ENCODE measurements around the gene EFNA1.
A peak's percentile ranks its signal among the peaks of the same experiment; 100 is the strongest.

EFNA1 gene

DNA sequence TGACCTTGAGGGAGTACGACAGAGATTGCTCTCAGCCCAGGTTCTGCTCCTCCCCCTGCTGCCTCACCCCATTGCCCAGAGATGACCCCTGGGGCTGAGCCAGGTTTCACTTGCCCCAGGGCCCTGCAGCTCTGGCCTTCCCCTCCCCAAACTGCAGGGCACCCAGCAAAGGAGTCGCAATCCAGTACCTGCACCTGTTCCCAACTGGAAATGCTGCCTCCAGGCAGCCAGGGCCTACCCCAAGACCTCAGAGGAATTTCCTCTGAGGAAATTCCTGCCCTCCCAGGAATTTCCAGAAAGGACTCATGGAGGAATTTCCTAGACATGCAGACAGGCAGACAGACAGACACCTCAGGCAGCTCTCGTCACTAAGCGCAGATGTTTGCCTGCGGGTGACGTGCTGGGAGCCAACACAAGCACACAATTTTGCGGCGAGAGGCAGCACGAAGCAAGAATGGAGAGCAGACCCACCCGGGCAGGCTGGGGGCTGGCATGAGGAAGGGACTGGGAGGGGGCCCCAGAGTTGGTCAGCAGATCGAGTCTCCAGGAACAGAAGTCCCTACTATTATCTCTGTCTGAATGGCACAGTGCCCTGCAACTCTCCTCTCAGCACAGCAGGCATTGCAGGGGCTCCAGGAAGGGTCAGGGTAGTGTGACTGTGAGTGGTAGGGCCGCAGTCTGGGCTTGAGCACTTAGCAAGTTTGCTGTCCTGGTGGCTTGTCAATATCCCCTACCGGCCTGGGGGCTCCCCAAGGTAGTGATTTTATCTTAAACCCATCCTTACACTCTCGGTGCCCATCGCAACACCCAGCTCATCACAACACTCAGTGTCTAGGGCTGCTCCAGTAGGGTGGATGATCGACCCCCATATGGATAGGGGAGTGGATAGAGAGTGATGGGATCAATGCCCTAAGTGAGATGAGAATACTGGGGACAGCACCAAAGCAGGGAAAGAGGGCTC is 2.9 kb upstream of the EFNA1 start:
- no peak for DNase-seq (ENCODE audit: low spot score)

DNA sequence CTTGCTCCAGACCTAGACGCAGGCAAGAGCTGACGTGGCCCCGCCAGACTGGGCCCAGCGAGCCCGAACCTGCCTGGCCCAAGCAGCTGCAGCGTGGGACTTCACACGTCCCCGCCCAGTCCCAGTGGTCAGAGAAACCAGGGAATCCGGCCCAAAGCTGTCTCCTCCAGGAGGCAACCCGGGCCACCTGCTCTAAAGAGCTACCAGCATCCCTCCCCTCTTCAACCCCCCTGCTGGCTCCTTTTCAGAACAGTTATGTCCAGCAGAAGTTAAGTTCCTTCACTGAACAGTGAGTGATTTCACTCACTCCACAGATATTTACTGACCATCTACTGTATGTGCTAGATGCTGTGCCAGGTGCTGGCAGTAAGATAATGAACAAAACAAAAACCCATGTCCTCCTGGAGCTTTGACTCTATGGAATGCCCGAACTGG is 2.1 kb upstream of the EFNA1 start:
- DNase-seq (ENCODE audit: low spot score): no peak

- peak; percentile 43 for DNase-seq (ENCODE audit: low spot score)
Measured at GRCh38 chr1:155125946-155126555, 1.6 kb upstream of the EFNA1 start.

DNA sequence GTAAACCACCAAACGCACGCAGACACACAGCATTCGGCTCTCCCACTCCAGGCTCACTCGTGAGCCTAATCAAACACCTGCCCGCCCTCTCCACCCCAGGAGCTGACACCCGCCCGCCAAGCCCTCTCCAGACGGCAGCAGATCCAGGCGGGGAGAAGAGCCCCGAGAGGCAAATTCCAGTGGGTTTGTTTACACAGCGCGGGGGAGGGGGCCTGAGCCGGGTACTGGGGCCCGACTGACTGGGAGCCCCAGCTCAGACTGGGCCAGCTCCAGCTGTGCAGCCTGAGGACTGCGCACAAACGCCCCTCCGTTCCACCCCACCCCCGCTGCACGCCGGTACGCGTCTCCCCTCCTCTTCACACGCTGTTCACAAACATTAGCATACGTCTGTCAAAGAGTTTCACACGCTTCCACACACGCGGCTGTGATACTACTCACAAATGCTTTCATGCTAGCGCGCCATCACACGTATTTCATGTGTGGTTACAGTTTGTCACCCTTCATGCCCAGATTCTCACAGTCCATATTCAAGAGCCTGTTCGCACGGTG is 1.0 kb upstream of the EFNA1 start:
- no peak for DNase-seq (ENCODE audit: low spot score)

DNA sequence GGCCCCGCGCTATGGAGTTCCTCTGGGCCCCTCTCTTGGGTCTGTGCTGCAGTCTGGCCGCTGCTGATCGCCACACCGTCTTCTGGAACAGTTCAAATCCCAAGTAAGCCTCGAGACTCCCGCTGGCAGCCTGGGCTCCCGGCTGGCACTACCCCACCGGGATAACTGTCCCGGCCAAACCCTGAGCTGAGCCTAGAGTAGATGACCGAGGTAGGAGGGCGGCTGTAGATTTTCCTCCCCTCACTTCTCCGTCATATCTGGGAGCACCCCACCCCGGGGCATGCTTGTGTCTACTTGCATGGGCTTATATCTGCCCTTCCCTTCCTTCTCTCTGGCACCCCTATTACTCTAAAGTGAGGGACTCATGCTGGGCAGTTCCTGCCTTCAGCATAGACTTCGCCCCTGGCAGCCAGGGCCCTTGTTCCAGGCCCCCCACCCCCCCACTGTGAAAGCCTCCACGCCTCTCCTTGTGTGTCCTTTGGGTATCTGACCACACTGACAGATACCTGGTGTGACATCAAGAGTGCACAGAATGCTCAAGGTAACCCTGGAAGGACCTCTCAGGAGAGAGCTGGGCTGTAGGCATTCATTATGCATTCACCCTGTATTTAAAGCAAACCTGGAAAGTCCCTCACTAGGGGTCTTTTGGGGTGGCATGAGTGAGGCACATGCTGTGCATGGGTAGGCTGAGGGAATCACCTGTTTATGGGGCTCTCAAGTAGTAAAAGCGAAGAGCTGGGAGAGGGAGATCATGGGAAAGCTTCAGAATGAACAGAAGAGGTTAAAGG is 485 bp downstream of the EFNA1 start:
- DNase-seq (ENCODE audit: low spot score): no peak

DNA sequence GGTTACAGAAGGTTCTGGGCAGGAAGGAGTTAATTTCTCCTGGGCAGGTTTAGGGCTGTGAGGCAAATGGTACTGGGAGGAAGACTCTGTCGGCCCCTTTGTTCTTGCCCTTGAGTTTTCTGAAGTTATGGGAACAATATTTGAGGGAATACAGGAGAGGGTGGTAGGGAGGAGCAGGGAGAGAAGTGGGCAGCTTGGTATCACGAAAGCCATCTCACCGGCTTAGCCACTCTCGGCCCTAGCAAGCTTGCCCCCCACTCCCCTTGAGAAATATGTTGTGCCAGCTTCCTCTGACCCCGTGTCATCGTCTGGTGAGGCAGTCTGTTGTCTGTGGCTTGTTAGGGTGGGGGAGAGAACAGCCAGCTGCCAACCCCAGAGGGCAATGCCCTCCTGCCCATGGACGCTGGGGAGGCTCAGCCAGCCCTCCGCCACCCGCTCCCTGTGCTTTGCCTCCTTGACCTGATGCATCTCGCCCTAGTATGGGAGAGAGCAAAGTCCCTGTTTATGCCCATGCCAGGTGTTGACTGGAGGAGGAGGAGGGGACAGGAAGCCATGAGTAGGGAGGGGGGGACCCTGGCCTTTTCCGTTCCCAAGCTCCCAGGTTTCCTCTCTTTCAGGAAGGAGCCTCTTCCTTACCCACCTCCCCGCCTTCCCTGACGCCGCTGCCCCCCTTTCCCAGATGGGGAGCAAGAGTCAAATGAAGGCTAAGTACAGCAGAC is 1.2 kb downstream of the EFNA1 start:
- no peak for DNase-seq (ENCODE audit: low spot score)

DNA sequence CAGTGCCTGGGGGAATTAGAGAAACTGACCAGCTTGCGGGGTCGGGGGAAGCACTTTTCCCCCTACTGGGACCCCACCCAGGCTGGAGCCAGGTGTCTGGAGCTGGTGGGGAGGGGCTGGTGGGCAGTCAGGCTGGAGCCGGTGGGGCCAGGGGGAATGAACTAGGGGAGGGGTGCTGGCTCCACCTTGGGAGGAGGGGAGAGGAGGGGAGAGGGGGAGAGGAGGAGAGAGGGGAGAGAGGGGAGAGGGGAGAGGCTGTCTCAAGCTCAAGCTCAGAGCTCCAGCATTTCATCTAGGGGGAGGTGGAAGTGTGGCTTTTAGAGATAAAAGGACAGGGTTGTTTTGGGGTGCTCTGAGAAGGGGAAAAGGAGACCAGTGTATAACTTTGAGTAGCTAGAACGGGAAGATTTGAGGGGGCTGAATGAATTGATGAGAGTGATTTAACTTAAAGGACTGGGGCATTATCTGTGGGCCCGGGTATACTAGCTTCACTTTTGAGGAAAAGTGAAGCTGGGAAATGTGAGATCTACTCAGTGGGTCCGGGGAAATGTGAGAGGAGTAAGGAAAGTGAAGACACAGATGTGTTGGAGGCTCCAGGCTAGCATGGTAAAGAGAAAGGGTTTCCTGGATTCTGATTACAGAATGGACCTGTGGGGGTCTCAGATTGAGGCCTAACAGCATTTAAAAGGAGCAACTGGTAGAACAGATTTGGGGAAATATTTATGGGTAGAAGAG is 2.8 kb downstream of the EFNA1 start:
- DNase-seq (ENCODE audit: low spot score): no peak

DNA sequence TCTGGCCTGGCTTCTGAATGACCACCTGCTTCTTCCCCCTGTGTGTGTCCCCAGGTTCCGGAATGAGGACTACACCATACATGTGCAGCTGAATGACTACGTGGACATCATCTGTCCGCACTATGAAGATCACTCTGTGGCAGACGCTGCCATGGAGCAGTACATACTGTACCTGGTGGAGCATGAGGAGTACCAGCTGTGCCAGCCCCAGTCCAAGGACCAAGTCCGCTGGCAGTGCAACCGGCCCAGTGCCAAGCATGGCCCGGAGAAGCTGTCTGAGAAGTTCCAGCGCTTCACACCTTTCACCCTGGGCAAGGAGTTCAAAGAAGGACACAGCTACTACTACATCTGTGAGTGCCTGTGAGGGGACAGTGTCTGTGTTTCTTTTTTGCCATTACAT is 3.6 kb downstream of the EFNA1 start:
- no peak for DNase-seq (ENCODE audit: low spot score)

- no peak for DNase-seq (ENCODE audit: low spot score)
Measured at GRCh38 chr1:155131856-155132255, 4.2 kb downstream of the EFNA1 start.

DNA sequence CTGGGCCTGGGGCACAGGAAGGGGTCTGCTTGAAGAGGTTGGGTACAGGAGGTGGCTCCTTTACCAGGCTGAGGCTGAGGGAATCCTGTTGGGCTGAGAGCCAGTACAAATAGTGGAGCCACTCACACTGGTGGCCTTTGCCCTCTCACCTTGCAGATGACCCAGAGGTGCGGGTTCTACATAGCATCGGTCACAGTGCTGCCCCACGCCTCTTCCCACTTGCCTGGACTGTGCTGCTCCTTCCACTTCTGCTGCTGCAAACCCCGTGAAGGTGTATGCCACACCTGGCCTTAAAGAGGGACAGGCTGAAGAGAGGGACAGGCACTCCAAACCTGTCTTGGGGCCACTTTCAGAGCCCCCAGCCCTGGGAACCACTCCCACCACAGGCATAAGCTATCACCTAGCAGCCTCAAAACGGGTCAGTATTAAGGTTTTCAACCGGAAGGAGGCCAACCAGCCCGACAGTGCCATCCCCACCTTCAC is 6.2 kb downstream of the EFNA1 start:
- DNase-seq (ENCODE audit: low spot score): no peak

GRCh38 chr1:155134322-155134721 is 6.6 kb downstream of the EFNA1 start:
- no peak for DNase-seq (ENCODE audit: low spot score)

GRCh38 chr1:155134880-155135414 is 7.3 kb downstream of the EFNA1 start:
- DNase-seq (ENCODE audit: low spot score): peak; percentile 60

DNA sequence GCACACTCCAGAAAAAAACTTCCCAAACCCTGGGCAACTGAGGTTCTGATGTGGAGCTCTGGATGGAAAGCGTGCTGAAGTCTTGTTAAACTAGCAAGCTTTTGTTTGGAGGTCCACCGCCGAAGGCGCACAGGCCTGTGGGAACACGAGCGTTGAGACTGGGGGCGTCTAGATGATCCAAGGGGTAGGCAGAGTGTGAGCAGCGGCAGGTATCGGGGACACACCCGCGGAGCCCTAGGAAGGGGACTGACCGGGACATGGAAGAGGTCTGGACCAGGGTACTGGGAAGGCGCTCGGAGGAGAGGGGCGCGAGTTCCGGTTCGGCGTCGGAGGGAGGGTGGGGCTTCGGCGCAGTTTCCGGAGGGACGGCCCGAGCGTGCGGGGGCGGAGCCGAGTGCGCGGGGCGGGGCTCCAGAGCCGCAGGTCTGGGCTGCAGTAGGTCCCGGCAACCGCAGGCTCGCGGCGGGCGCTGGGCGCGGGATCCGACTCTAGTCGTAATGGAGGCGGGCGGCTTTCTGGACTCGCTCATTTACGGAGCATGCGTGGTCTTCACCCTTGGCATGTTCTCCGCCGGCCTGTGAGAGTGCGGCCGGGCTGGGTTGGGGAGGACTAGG is 7.8 kb downstream of the EFNA1 start, which contains the start of gene SLC50A1:
Gene SLC50A1 (plus strand): TSS at position 438 of the 614 bp plus-strand sequence. CDS start 60 bp downstream, at position 498.
- peak; percentile 96 for DNase-seq (ENCODE audit: low spot score)

DNA sequence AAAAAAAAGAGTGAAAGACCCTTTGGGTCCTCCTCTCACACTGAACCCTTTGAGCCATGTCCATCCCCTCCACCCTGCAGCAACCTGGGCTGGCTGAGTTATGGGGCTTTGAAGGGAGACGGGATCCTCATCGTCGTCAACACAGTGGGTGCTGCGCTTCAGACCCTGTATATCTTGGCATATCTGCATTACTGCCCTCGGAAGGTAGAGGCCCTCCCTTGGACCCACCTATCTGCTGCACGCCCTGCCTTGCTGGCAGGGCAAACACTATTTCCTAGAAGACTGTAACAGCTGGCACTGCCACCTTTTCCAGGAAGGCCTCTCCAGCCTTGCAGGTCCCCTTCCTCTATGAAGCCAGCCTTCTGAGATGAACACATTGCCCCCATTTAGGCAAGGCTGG is 9.1 kb downstream of the EFNA1 start:
- DNase-seq (ENCODE audit: low spot score): no peak

GRCh38 chr1:155137154-155137949 is 9.7 kb downstream of the EFNA1 start:
- no peak for DNase-seq (ENCODE audit: low spot score)

- DNase-seq (ENCODE audit: low spot score): peak; percentile 86
Measured at GRCh38 chr1:155139895-155140629, 12.4 kb downstream of the EFNA1 start, which contains the start of gene DPM3. Gene DPM3 (minus strand): TSS chr1:155140531. CDS start chr1:155140240, 291 bp downstream.

DNA sequence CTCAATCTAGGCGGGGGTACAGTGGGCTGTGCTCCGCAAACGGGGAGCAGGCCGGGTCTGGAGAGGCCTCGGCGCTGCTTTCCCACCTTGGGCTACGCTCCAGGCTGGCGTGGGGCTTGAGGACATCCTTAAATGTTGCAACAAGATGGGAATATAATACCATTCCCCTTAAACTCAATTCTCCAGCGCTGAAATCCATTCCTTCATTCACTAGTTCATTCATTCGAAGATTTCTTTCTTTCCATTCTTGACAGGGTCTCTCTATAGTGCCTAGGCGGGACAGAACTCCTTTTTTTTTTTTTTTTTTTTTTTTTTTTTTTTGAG is 12.9 kb downstream of the EFNA1 start:
- no peak for DNase-seq (ENCODE audit: low spot score)

GRCh38 chr1:155141749-155142148 is 14.1 kb downstream of the EFNA1 start:
- DNase-seq (ENCODE audit: low spot score): no peak
